Natural killer cell (primary cell): Measurements from ENCODE around the gene CREBBP. TPM values are rescaled to one million over a fixed set of nuclear protein-coding genes. Genes with fewer than 3 reads are reported as not detected.

Source experiments
- ATAC-seq, 3 donors: fragments of 150-1000 bp in 2 of 3; fragments of 200-7000 bp in 1 of 3; cut with Tn5 transposase; 1 replicate in 1 of 3; 2 replicates in 2 of 3; pipeline ENCODE4 v1.10.0; 2021; ENCODE audit warnings: mild to moderate bottlenecking in 2 of 3, moderate library complexity in 2 of 3
- DNase-seq, 2 donors: peaks; one replicate each; pipeline versions ENCODE4 v3.0.0 to v3.0.0-alpha.2; 2013 to 2021; ENCODE audit warnings: mixed read lengths in 1 of 2
- H3K27ac ChIP-seq: one replicate; pipeline ENCODE4 v1.5.1; 2013; ENCODE audit warnings: mild to moderate bottlenecking, low read length
- H3K27me3 ChIP-seq: one replicate; pipeline ENCODE4 v1.6.1; 2013; ENCODE audit warnings: low read length; ENCODE audit not compliant: control insufficient read depth, insufficient read depth
- H3K36me3 ChIP-seq: one replicate; pipeline ENCODE4 v1.6.1; 2013; ENCODE audit warnings: low read length; ENCODE audit not compliant: control insufficient read depth, insufficient read depth
- H3K4me1 ChIP-seq: one replicate; pipeline ENCODE4 v1.6.1; 2013; ENCODE audit warnings: low read length; ENCODE audit not compliant: control insufficient read depth, insufficient read depth
- H3K4me3 ChIP-seq: one replicate; pipeline ENCODE4 v1.5.1; 2013; ENCODE audit warnings: low read length
- H3K9me3 ChIP-seq: one replicate; pipeline ENCODE4 v1.6.1; 2013; ENCODE audit warnings: low read length; ENCODE audit not compliant: control insufficient read depth, insufficient read depth
- H3K27ac Mint-ChIP-seq, 2 donors: one replicate each; pipeline ENCODE4 v1.8.0; 2022; ENCODE audit warnings: mild to moderate bottlenecking in 2 of 2, mixed read lengths in 2 of 2, moderate library complexity in 1 of 2
- H3K27me3 Mint-ChIP-seq, 2 donors: one replicate each; pipeline ENCODE4 v1.8.0; 2022; ENCODE audit warnings: low read depth in 2 of 2, mixed read lengths in 2 of 2
- H3K36me3 Mint-ChIP-seq: one replicate; pipeline ENCODE4 v1.8.0; 2022; ENCODE audit warnings: mixed read lengths
- H3K4me1 Mint-ChIP-seq, 2 donors: one replicate each; pipeline ENCODE4 v1.8.0; 2022; ENCODE audit warnings: mixed read lengths in 2 of 2
- H3K4me3 Mint-ChIP-seq: one replicate; pipeline ENCODE4 v1.8.0; 2022; ENCODE audit warnings: mild to moderate bottlenecking, moderate library complexity, mixed read lengths
- H3K9me3 Mint-ChIP-seq, 2 donors: one replicate each; pipeline ENCODE4 v1.8.0; 2022; ENCODE audit warnings: mixed read lengths in 2 of 2
- CTCF ChIP-seq: fragments of 200-600 bp; IDR thresholded peaks from one replicate; pipeline ENCODE4 v1.8.0; 2022; ENCODE audit warnings: antibody characterized with exemption
- WGBS: methylation state at CpG from one replicate; pipeline ENCODE4 v1.1.7; 2013; ENCODE audit warnings: missing lambda C conversion rate; ENCODE audit not compliant: insufficient coverage; 5-methylcytosine and 5-hydroxymethylcytosine counted together
- intact Hi-C: fragments of 100-400 bp; cut with micrococcal nuclease; formaldehyde crosslinking; loops from one replicate; pipeline ENCODE4 v1.14.2; 2022
- total RNA-seq, 4 donors: library from RNA; stranded (reverse); fragments of 120-200 nt in 1 of 4; gene quantifications; one replicate each; pipeline versions ENCODE4 v1.2.3 to v1.2.4, GENCODE V29; 2013 to 2022

Gene CREBBP
- total RNA-seq, 3 donors from 2014 or later (not counting 1 experiment from before 2014, with no cell fraction given) = 197 to 234 (median 224) TPM

GRCh38 chr16:3702082-3702481, 178.4 kb downstream of the CREBBP start:
- no peak for TF ChIP-seq CTCF
- no peak overlapping the region for H3K27ac Mint-ChIP-seq

GRCh38 chr16:3701531-3701930, 179.0 kb downstream of the CREBBP start:
- Histone ChIP-seq H3K27ac (no peak overlapping the region), H3K36me3 (no peaks in the 10 kb centered on the region), H3K27me3 (no peaks in the 10 kb centered on the region), H3K9me3 (no peaks in the 10 kb centered on the region), H3K4me3 (no peak overlapping the region), H3K4me1 (peaks cover 12% of the 10 kb centered on the region)
- H3K9me3 Mint-ChIP-seq = no peaks in the 10 kb centered on the region
- intact Hi-C loops = no loop called here
- H3K4me1 Mint-ChIP-seq = peaks cover 0 to 12% of the 10 kb centered on the region in 2 donors
- H3K36me3 Mint-ChIP-seq = no peaks in the 10 kb centered on the region
- no peak for TF ChIP-seq CTCF
- DNase-seq (no peak), ATAC-seq (no peak)
- H3K27ac Mint-ChIP-seq = no peak overlapping the region
- WGBS = 100% methylated on average over 3 of the region's 4 CpGs
- no peak overlapping the region for H3K4me3 Mint-ChIP-seq
- no peaks in the 10 kb centered on the region for H3K27me3 Mint-ChIP-seq

More at GRCh38 chr16:3702082-3702481, 178.4 kb downstream of the CREBBP start:
- Mint-ChIP-seq H3K9me3 (no peaks in the 10 kb centered on the region), H3K36me3 (no peaks in the 10 kb centered on the region), H3K4me1 (peaks cover 0 to 12% of the 10 kb centered on the region in 2 donors), H3K4me3 (no peak overlapping the region), H3K27me3 (no peaks in the 10 kb centered on the region)
- intact Hi-C loops = no loop called here
- Histone ChIP-seq H3K4me3 (no peak overlapping the region), H3K9me3 (no peaks in the 10 kb centered on the region), H3K27me3 (no peaks in the 10 kb centered on the region), H3K27ac (no peak overlapping the region), H3K4me1 (peaks cover 12% of the 10 kb centered on the region), H3K36me3 (no peaks in the 10 kb centered on the region)
- 94% methylated on average over 7 of the region's 7 CpGs for WGBS
- DNase-seq = no peak
- no peak for ATAC-seq

GRCh38 chr16:3698941-3699340, 181.6 kb downstream of the CREBBP start:
- Histone ChIP-seq H3K4me3 (no peak overlapping the region), H3K9me3 (no peaks in the 10 kb centered on the region), H3K4me1 (peaks cover 12% of the 10 kb centered on the region), H3K27ac (no peak overlapping the region), H3K27me3 (no peaks in the 10 kb centered on the region), H3K36me3 (no peaks in the 10 kb centered on the region)
- Mint-ChIP-seq H3K4me1 (peaks cover 0 to 4% of the 10 kb centered on the region in 2 donors), H3K27ac (no peak overlapping the region), H3K36me3 (no peaks in the 10 kb centered on the region), H3K27me3 (no peaks in the 10 kb centered on the region), H3K4me3 (no peak overlapping the region), H3K9me3 (no peaks in the 10 kb centered on the region)
- intact Hi-C loops = no loop called here
- TF ChIP-seq CTCF = no peak
- ATAC-seq = peak in 1 of 3 donors; percentile 44
- peak in 1 of 2 donors; percentile 17 for DNase-seq
- 18% methylated on average over 4 of the region's 4 CpGs for WGBS
